GM19468 (cell line): ENCODE results near the gene PCDHA6.
"Not testable (repeated sequence)": the region's sequence is repeated elsewhere in the genome, so short reads cannot be mapped to it uniquely, and the experiment has no call there.

ENCODE experiments used
- ATAC-seq: cut with Tn5 transposase; IDR thresholded peaks from one replicate; pipeline ENCODE4 v1.9.1; 2021; ENCODE audit warnings: mild to moderate bottlenecking, moderate library complexity, moderate number of reproducible peaks; ENCODE audit not compliant: unreplicated experiment; ENCODE audit errors: extremely low read depth

The PCDHA6 gene

GRCh38 chr5:140808889-140809291, 18.9 kb upstream of the PCDHA6 start:
- no peak for ATAC-seq

GRCh38 chr5:140821375-140822280, 6.1 kb upstream of the PCDHA6 start, which contains the start of gene PCDHA5:
Gene PCDHA5 (plus strand): TSS chr5:140821613.
- ATAC-seq = no peak

GRCh38 chr5:140822281-140822629, 5.5 kb upstream of the PCDHA6 start:
- no peak for ATAC-seq

GRCh38 chr5:140822969-140823368, 4.8 kb upstream of the PCDHA6 start:
- ATAC-seq = not testable (repeated sequence)

- no peak for ATAC-seq
Measured at GRCh38 chr5:140823475-140823874, 4.3 kb upstream of the PCDHA6 start.

- no peak for ATAC-seq
Measured at GRCh38 chr5:140828362-140828737, 590 bp downstream of the PCDHA6 start.

- not testable (repeated sequence) for ATAC-seq
Measured at GRCh38 chr5:140829511-140830501, 2.0 kb downstream of the PCDHA6 start.

- no peak for ATAC-seq
Measured at GRCh38 chr5:140833993-140834392, 6.2 kb downstream of the PCDHA6 start, which contains the start of gene PCDHA7. Gene PCDHA7 (plus strand): TSS chr5:140834269. CDS start chr5:140834384, 115 bp downstream.

- ATAC-seq = not testable (repeated sequence)
Measured at GRCh38 chr5:140834439-140835008, 6.8 kb downstream of the PCDHA6 start.

GRCh38 chr5:140835622-140836510, 8.1 kb downstream of the PCDHA6 start:
- no peak for ATAC-seq

- no peak for ATAC-seq
Measured at GRCh38 chr5:140840978-140841962, 13.5 kb downstream of the PCDHA6 start, which contains the start of gene PCDHA8. Gene PCDHA8 (plus strand): TSS chr5:140841187. CDS start chr5:140841322, 135 bp downstream.

- ATAC-seq = no peak
Measured at GRCh38 chr5:140842798-140843733, 15.3 kb downstream of the PCDHA6 start.

GRCh38 chr5:140848139-140849102, 20.7 kb downstream of the PCDHA6 start, which contains the start of gene PCDHA9:
Gene PCDHA9 (plus strand): TSS chr5:140848382. CDS start chr5:140848496, 114 bp downstream.
- ATAC-seq = not testable (repeated sequence)

GRCh38 chr5:140849831-140850634, 22.3 kb downstream of the PCDHA6 start:
- not testable (repeated sequence) for ATAC-seq
